ENCODE data around the gene C3orf80. TPM values are rescaled to one million over a fixed set of nuclear protein-coding genes. Genes with fewer than 3 reads are reported as not detected.

The C3orf80 gene
- total and polyA plus RNA-seq, 4 donors: 0.13 to 1.1 (median 0.45) TPM

GRCh38 chr3:160257606-160258005 is 32.4 kb downstream of the C3orf80 start:
- ATAC-seq (ENCODE audit: low FRiP score): no peak
- H3K4me1 ChIP-seq (ENCODE audit: control insufficient read depth in 1 of 2, insufficient read depth in 2 of 2, low read length in 2 of 2): peaks cover 0 to 6% of the 10 kb centered on the region in 2 donors
- H3K27ac ChIP-seq (ENCODE audit: low read depth in 1 of 2, low read length in 2 of 2): no peak overlapping the region
- DNase-seq: no peak
- H3K27me3 ChIP-seq (ENCODE audit: control insufficient read depth in 1 of 2, insufficient read depth in 2 of 2, low read length in 1 of 2): no peaks in the 10 kb centered on the region
- no peaks in the 10 kb centered on the region for H3K36me3 ChIP-seq (ENCODE audit: control insufficient read depth in 1 of 2, insufficient read depth in 2 of 2, low read length in 1 of 2)
- WGBS, 2 donors: 89 to 96% methylated on average over 2 of the region's 2 CpGs
- intact Hi-C loops (cut with DNase I): no loop called here
- no peaks in the 10 kb centered on the region for H3K9me3 ChIP-seq (ENCODE audit: control insufficient read depth, low read length)
- H3K4me3 ChIP-seq (ENCODE audit: low read length in 2 of 2): no peak overlapping the region

- no peaks in the 10 kb centered on the region for H3K36me3 ChIP-seq (ENCODE audit: control insufficient read depth in 1 of 2, insufficient read depth in 2 of 2, low read length in 1 of 2)
- no peak for DNase-seq
- intact Hi-C loops (cut with DNase I): no loop called here
- WGBS, 2 donors: 75 to 79% methylated on average over 1 of the region's 1 CpG
- no peak overlapping the region for H3K4me3 ChIP-seq (ENCODE audit: low read length in 2 of 2)
- no peak for ATAC-seq (ENCODE audit: low FRiP score)
- H3K9me3 ChIP-seq (ENCODE audit: control insufficient read depth, low read length): no peaks in the 10 kb centered on the region
- peaks cover 0 to 6% of the 10 kb centered on the region in 2 donors for H3K4me1 ChIP-seq (ENCODE audit: control insufficient read depth in 1 of 2, insufficient read depth in 2 of 2, low read length in 2 of 2)
- H3K27me3 ChIP-seq (ENCODE audit: control insufficient read depth in 1 of 2, insufficient read depth in 2 of 2, low read length in 1 of 2): no peaks in the 10 kb centered on the region
- no peak overlapping the region for H3K27ac ChIP-seq (ENCODE audit: low read depth in 1 of 2, low read length in 2 of 2)
These were observed 34.4 kb downstream of the C3orf80 start for GRCh38 chr3:160259589-160259988.

GRCh38 chr3:160260587-160261270 is 35.5 kb downstream of the C3orf80 start:
- H3K9me3 ChIP-seq (ENCODE audit: control insufficient read depth, low read length): no peaks in the 10 kb centered on the region
- intact Hi-C loops (cut with DNase I): no loop called here
- H3K27ac ChIP-seq (ENCODE audit: low read depth in 1 of 2, low read length in 2 of 2): no peak overlapping the region
- no peak for ATAC-seq (ENCODE audit: low FRiP score)
- 72% methylated on average over 7 of the region's 7 CpGs for WGBS, 2 donors
- DNase-seq: no peak
- H3K36me3 ChIP-seq (ENCODE audit: control insufficient read depth in 1 of 2, insufficient read depth in 2 of 2, low read length in 1 of 2): no peaks in the 10 kb centered on the region
- H3K4me3 ChIP-seq (ENCODE audit: low read length in 2 of 2): no peak overlapping the region
- peaks cover 0 to 6% of the 10 kb centered on the region in 2 donors for H3K4me1 ChIP-seq (ENCODE audit: control insufficient read depth in 1 of 2, insufficient read depth in 2 of 2, low read length in 2 of 2)
- H3K27me3 ChIP-seq (ENCODE audit: control insufficient read depth in 1 of 2, insufficient read depth in 2 of 2, low read length in 1 of 2): no peaks in the 10 kb centered on the region

GRCh38 chr3:160265088-160265487 is 39.9 kb downstream of the C3orf80 start:
- H3K36me3 ChIP-seq (ENCODE audit: control insufficient read depth in 1 of 2, insufficient read depth in 2 of 2, low read length in 1 of 2): no peaks in the 10 kb centered on the region
- H3K4me1 ChIP-seq (ENCODE audit: control insufficient read depth in 1 of 2, insufficient read depth in 2 of 2, low read length in 2 of 2): no peaks in the 10 kb centered on the region
- ATAC-seq (ENCODE audit: low FRiP score) (no peak), DNase-seq (no peak)
- H3K9me3 ChIP-seq (ENCODE audit: control insufficient read depth, low read length): no peaks in the 10 kb centered on the region
- H3K4me3 ChIP-seq (ENCODE audit: low read length in 2 of 2): no peak overlapping the region
- H3K27me3 ChIP-seq (ENCODE audit: control insufficient read depth in 1 of 2, insufficient read depth in 2 of 2, low read length in 1 of 2): no peaks in the 10 kb centered on the region
- H3K27ac ChIP-seq (ENCODE audit: low read depth in 1 of 2, low read length in 2 of 2): no peak overlapping the region
- intact Hi-C loops (cut with DNase I): no loop called here
- 94 to 97% methylated on average over 2 of the region's 2 CpGs for WGBS, 2 donors

Other genes starting within 250 kb of the C3orf80 start
- gene IL12A, start 236.6 kb upstream of the C3orf80 start, total RNA-seq: under 1 TPM in 1 of 2 donors, not detected in 1; 0.57 TPM
- gene IL12A, start 236.6 kb upstream of the C3orf80 start, polyA plus RNA-seq: under 1 TPM in 1 of 2 donors, not detected in 1; 0.15 TPM
- gene IFT80, start 173.8 kb downstream of the C3orf80 start, total RNA-seq: 10 to 100 TPM; 18.1 to 26.7 TPM
- gene IFT80, start 173.8 kb downstream of the C3orf80 start, polyA plus RNA-seq: 10 to 100 TPM in 1 of 2 donors, 1 to 10 TPM in 1; 9.9 to 33.4 TPM
- gene SMC4, start 174.2 kb downstream of the C3orf80 start, total RNA-seq: 10 to 100 TPM; 20.4 to 26.1 TPM
- gene SMC4, start 174.2 kb downstream of the C3orf80 start, polyA plus RNA-seq: 10 to 100 TPM; 25.5 to 33.0 TPM
- 1 to 10 TPM; 3.4 to 6.9 TPM for gene TRIM59, start 224.4 kb downstream of the C3orf80 start, total RNA-seq
- gene TRIM59, start 224.4 kb downstream of the C3orf80 start, polyA plus RNA-seq: 1 to 10 TPM; 2.5 to 3.4 TPM